Neural cell (in vitro differentiated cells): ENCODE data around the gene SYNPO2. TPM values are rescaled to one million over a fixed set of nuclear protein-coding genes. Genes with fewer than 3 reads are reported as not detected.

Experiments
- H2AFZ ChIP-seq: fragments of 200-600, 300-800 bp; sonication (generic), shearing (Covaris generic); 2 replicates; pipeline ENCODE4 v1.6.0; 2014; ENCODE audit warnings: low read depth, mild to moderate bottlenecking, antibody characterized with exemption, low read length, moderate library complexity
- H3F3A ChIP-seq: fragments of 200-600 bp; shearing (Covaris generic); 2 replicates; pipeline ENCODE4 v1.6.1; 2016; ENCODE audit warnings: mild to moderate bottlenecking, moderate library complexity, mixed read lengths, antibody characterized with exemption, low read length; ENCODE audit not compliant: insufficient read depth, poor library complexity, severe bottlenecking
- H3K27ac ChIP-seq: fragments of 200-600, 300-800 bp; sonication (generic), shearing (Covaris generic); 2 replicates; pipeline ENCODE4 v1.5.1; 2014; ENCODE audit warnings: mild to moderate bottlenecking, low read length, moderate library complexity
- H3K27me3 ChIP-seq: fragments of 300-800, 200-600 bp; sonication (generic), shearing (Covaris generic); 2 replicates; pipeline ENCODE4 v1.6.0; 2014; ENCODE audit warnings: mild to moderate bottlenecking, low read depth, low read length, moderate library complexity; ENCODE audit not compliant: insufficient read depth
- H3K36me3 ChIP-seq: fragments of 300-800, 200-600 bp; sonication (generic), shearing (Covaris generic); 2 replicates; pipeline ENCODE4 v1.5.1; 2014; ENCODE audit warnings: mild to moderate bottlenecking, antibody characterized with exemption, low read length, moderate library complexity; ENCODE audit not compliant: insufficient read depth
- H3K4me2 ChIP-seq: fragments of 300-800, 200-600 bp; sonication (generic), shearing (Covaris generic); 2 replicates; pipeline ENCODE4 v1.6.0; 2014; ENCODE audit warnings: mild to moderate bottlenecking, low read length
- H3K4me3 ChIP-seq: fragments of 300-800, 200-600 bp; sonication (generic), shearing (Covaris generic); 2 replicates; pipeline ENCODE4 v1.5.1; 2014; ENCODE audit warnings: mild to moderate bottlenecking, low read length, moderate library complexity
- H3K79me2 ChIP-seq: fragments of 200-600 bp; shearing (Covaris generic); replicated peaks from 2 replicates; pipeline ENCODE4 v1.6.0; 2014; ENCODE audit warnings: mild to moderate bottlenecking, low read length, moderate library complexity; ENCODE audit not compliant: insufficient read depth
- H3K9ac ChIP-seq: fragments of 300-800, 200-600 bp; sonication (generic), shearing (Covaris generic); 2 replicates; pipeline ENCODE4 v1.6.1; 2016; ENCODE audit warnings: mild to moderate bottlenecking, low read length, mixed read lengths
- H3K9me2 ChIP-seq: fragments of 200-600 bp; shearing (Covaris generic); 2 replicates; pipeline ENCODE4 v1.6.1; 2016; ENCODE audit warnings: mild to moderate bottlenecking, low read length, mixed read lengths; ENCODE audit not compliant: insufficient read depth
- H3K9me3 ChIP-seq: fragments of 200-600, 300-800 bp; sonication (generic), shearing (Covaris generic); 2 replicates; pipeline ENCODE4 v1.6.1; 2016; ENCODE audit warnings: mild to moderate bottlenecking, mixed run types, low read length, moderate library complexity, mixed read lengths
- H4K20me1 ChIP-seq: fragments of 200-600 bp; shearing (Covaris generic); 2 replicates; pipeline ENCODE4 v1.6.1; 2016; ENCODE audit warnings: mild to moderate bottlenecking, mixed run types; ENCODE audit not compliant: insufficient read depth
- CTCF ChIP-seq: fragments of 450-650 bp; IDR thresholded peaks from 2 replicates; pipeline ENCODE4 v1.5.1; 2014; ENCODE audit warnings: antibody characterized with exemption, mild to moderate bottlenecking, moderate library complexity; ENCODE audit not compliant: poor library complexity, severe bottlenecking
- EP300 ChIP-seq: fragments of 450-650 bp; conservative IDR thresholded peaks from 2 replicates; pipeline ENCODE4 v1.6.1; 2014; ENCODE audit warnings: antibody characterized with exemption, mild to moderate bottlenecking, moderate library complexity; ENCODE audit not compliant: poor library complexity, severe bottlenecking
- EZH2 ChIP-seq: fragments of 200-600, 300-800 bp; shearing (Covaris generic), sonication (generic); IDR thresholded peaks from 2 replicates; pipeline ENCODE4 v1.6.1; 2014; ENCODE audit warnings: antibody characterized with exemption, low read length, borderline replicate concordance, mild to moderate bottlenecking; ENCODE audit not compliant: insufficient read depth, poor library complexity, severe bottlenecking
- MXI1 ChIP-seq: fragments of 450-650 bp; conservative IDR thresholded peaks from 2 replicates; pipeline ENCODE4 v1.6.1; 2014; ENCODE audit warnings: antibody characterized with exemption, mild to moderate bottlenecking; ENCODE audit not compliant: poor library complexity, severe bottlenecking
- POLR2AphosphoS5 ChIP-seq: IDR thresholded peaks from 2 replicates; pipeline ENCODE4 v1.6.1; 2012
- RAD21 ChIP-seq: fragments of 450-650 bp; conservative IDR thresholded peaks from 2 replicates; pipeline ENCODE4 v1.6.1; 2014; ENCODE audit warnings: antibody characterized with exemption, mild to moderate bottlenecking, moderate library complexity
- REST ChIP-seq: IDR thresholded peaks from 2 replicates; pipeline ENCODE4 v1.6.1; 2012; ENCODE audit warnings: borderline replicate concordance
- SMC3 ChIP-seq: fragments of 450-650 bp; conservative IDR thresholded peaks from 2 replicates; pipeline ENCODE4 v1.6.1; 2014; ENCODE audit warnings: antibody characterized with exemption, mild to moderate bottlenecking, moderate library complexity; ENCODE audit not compliant: poor library complexity
- TAF1 ChIP-seq: IDR thresholded peaks from 2 replicates; pipeline ENCODE4 v1.6.1; 2012; ENCODE audit warnings: low read depth
- polyA plus RNA-seq: library from polyadenylated mRNA; depleted of rRNA; stranded (reverse); fragments of >200 nt; gene quantifications from 2 replicates; pipeline ENCODE4 v1.2.3, GENCODE V29; 2014

Gene SYNPO2
- polyA plus RNA-seq, 1 donor from 2014 or later = 0.14 TPM

- H3K4me2 ChIP-seq = no peak overlapping the region
- no peaks in the 10 kb centered on the region for H4K20me1 ChIP-seq
- no peaks in the 10 kb centered on the region for H3K36me3 ChIP-seq
- H3K4me3 ChIP-seq = no peak overlapping the region
- H3F3A ChIP-seq = no peaks in the 10 kb centered on the region
- no peak overlapping the region for H3K9ac ChIP-seq
- no peaks in the 10 kb centered on the region for H3K9me3 ChIP-seq
- H3K79me2 ChIP-seq = no peaks in the 10 kb centered on the region
- no peaks in the 10 kb centered on the region for H3K9me2 ChIP-seq
- TF ChIP-seq SMC3 (no peak), POLR2AphosphoS5 (no peak), CTCF (no peak)
- H3K27ac ChIP-seq = no peak overlapping the region
- no peaks in the 10 kb centered on the region for H3K27me3 ChIP-seq
- no peak overlapping the region for H2AFZ ChIP-seq
These were observed 21.2 kb upstream of the SYNPO2 start for GRCh38 chr4:118867311-118868067.

GRCh38 chr4:118869808-118870342 lies 18.8 kb upstream of the SYNPO2 start:
- H3K9me3 ChIP-seq = no peaks in the 10 kb centered on the region
- H3K27ac ChIP-seq = no peak overlapping the region
- H3K36me3 ChIP-seq = no peaks in the 10 kb centered on the region
- H3K4me2 ChIP-seq = no peak overlapping the region
- no peaks in the 10 kb centered on the region for H3F3A ChIP-seq
- no peaks in the 10 kb centered on the region for H3K9me2 ChIP-seq
- no peaks in the 10 kb centered on the region for H4K20me1 ChIP-seq
- no peak overlapping the region for H3K4me3 ChIP-seq
- H2AFZ ChIP-seq = no peak overlapping the region
- H3K27me3 ChIP-seq = no peaks in the 10 kb centered on the region
- no peak for TF ChIP-seq EP300
- TF ChIP-seq MXI1 = no peak
- no peak for TF ChIP-seq RAD21
- TF ChIP-seq REST = no peak
- no peak for TF ChIP-seq EZH2
- TF ChIP-seq TAF1 = no peak
- TF ChIP-seq CTCF = no peak
- TF ChIP-seq SMC3 = no peak
- no peak for TF ChIP-seq POLR2AphosphoS5
- no peaks in the 10 kb centered on the region for H3K79me2 ChIP-seq
- no peak overlapping the region for H3K9ac ChIP-seq
